Esophagus muscularis mucosa (tissue), 4 donors: ENCODE results near the gene CPB1. TPM values are rescaled to one million over a fixed set of nuclear protein-coding genes. Genes with fewer than 3 reads are reported as not detected.

Source experiments
- DNase-seq: peaks from one replicate; pipeline ENCODE4 v3.0.0-alpha.2; 2017; ENCODE audit errors: extremely low spot score
- H3K27ac ChIP-seq, 4 donors: fragments of 200-600 bp; sonication (generic); replicated peaks in 1 of 4; 1 replicate in 3 of 4; 2 replicates in 1 of 4; pipeline ENCODE4 v1.5.1; 2016 to 2019; ENCODE audit warnings: mild to moderate bottlenecking in 1 of 4
- H3K27me3 ChIP-seq, 4 donors: fragments of 200-600 bp; sonication (generic); one replicate each; pipeline versions ENCODE4 v1.5.1 to v1.6.0; 2016 to 2019
- H3K36me3 ChIP-seq, 4 donors: fragments of 200-600 bp; sonication (generic); one replicate each; pipeline ENCODE4 v1.5.1; 2016 to 2019
- H3K4me1 ChIP-seq, 4 donors: fragments of 200-600 bp; sonication (generic); one replicate each; pipeline ENCODE4 v1.5.1; 2016 to 2019
- H3K4me3 ChIP-seq, 4 donors: fragments of 200-600 bp; sonication (generic); 1 replicate in 2 of 4; 2 replicates in 2 of 4; pipeline ENCODE4 v1.5.1; 2016 to 2019; ENCODE audit warnings: mild to moderate bottlenecking in 4 of 4, moderate library complexity in 1 of 4
- H3K9me3 ChIP-seq, 4 donors: fragments of 200-600 bp; sonication (generic); 1 replicate in 3 of 4; 2 replicates in 1 of 4; pipeline ENCODE4 v1.5.1; 2016 to 2019
- EP300 ChIP-seq: sonication (generic); formaldehyde crosslinking; IDR thresholded peaks from one replicate; pipeline ENCODE4 v1.6.1; 2017; ENCODE audit warnings: antibody characterized with exemption
- POLR2A ChIP-seq: fragments of 450-650 bp; IDR thresholded peaks from one replicate; pipeline ENCODE4 v1.6.1; 2017; ENCODE audit warnings: antibody characterized with exemption, moderate library complexity, mild to moderate bottlenecking, low read depth
- POLR2AphosphoS5 ChIP-seq, 2 donors: sonication (generic); formaldehyde crosslinking; IDR thresholded peaks; one replicate each; pipeline ENCODE4 v1.6.1; 2017; ENCODE audit warnings: antibody characterized with exemption in 2 of 2
- WGBS: methylation state at CpG from one replicate; pipeline ENCODE4 v1.1.5; 2018; 5-methylcytosine and 5-hydroxymethylcytosine counted together
- intact Hi-C: fragments of 100-400 bp; cut with DNase I; formaldehyde crosslinking; loops from one replicate; pipeline ENCODE4 v1.15.1; 2023
- total RNA-seq, 4 donors: library from RNA; depleted of rRNA; stranded (reverse); fragments of >200 nt; gene quantifications; one replicate each; pipeline versions ENCODE4 v1.1.0 to v1.2.1, GENCODE V29; 2016
- TF ChIP-seq, protein P1 (sequence below), 3 experiments: fragments of 200-600 bp in 2 of 3; fragments of 450-650 bp in 1 of 3; sonication (generic) in 2 of 3; IDR thresholded peaks; one replicate each; pipeline ENCODE4 v1.5.1; 2017 to 2019; ENCODE audit warnings: antibody characterized with exemption in 3 of 3, mild to moderate bottlenecking in 2 of 3, moderate library complexity in 1 of 3

The CPB1 gene
- total RNA-seq, 4 donors from 2014 or later, result 0.46 TPM; not detected in 3

DNA sequence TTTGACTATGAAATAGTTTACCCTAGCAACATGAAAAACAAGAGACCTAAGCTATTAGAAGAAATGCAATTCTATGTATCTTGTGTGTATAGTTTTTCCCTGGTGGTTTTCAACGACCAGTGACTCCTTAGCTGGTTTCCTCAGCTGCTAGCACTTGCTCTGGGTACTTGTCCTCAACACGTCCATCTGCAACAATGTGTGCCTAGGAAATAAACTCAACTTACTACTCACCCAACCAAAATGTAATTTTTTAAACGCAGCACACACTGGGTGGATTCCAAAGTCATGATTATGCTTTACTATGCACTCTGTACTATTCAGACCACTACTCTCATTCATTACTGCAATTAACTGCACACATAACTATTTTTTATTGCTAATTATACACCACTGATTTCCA, 68.5 kb downstream of the CPB1 start:
- no peaks in the 10 kb centered on the region for H3K27me3 ChIP-seq
- no peak overlapping the region for H3K4me3 ChIP-seq
- no peak for DNase-seq
- H3K9me3 ChIP-seq, result no peaks in the 10 kb centered on the region
- intact Hi-C loops, result no loop called here
- 55% methylated on average over 3 of the region's 3 CpGs for WGBS
- no peaks in the 10 kb centered on the region for H3K4me1 ChIP-seq
- TF ChIP-seq POLR2AphosphoS5 (IDR thresholded peaks at IDR 0.05), result no peak
- TF ChIP-seq EP300, result no peak
- TF ChIP-seq POLR2A, result no peak
- TF ChIP-seq, protein P1, sequence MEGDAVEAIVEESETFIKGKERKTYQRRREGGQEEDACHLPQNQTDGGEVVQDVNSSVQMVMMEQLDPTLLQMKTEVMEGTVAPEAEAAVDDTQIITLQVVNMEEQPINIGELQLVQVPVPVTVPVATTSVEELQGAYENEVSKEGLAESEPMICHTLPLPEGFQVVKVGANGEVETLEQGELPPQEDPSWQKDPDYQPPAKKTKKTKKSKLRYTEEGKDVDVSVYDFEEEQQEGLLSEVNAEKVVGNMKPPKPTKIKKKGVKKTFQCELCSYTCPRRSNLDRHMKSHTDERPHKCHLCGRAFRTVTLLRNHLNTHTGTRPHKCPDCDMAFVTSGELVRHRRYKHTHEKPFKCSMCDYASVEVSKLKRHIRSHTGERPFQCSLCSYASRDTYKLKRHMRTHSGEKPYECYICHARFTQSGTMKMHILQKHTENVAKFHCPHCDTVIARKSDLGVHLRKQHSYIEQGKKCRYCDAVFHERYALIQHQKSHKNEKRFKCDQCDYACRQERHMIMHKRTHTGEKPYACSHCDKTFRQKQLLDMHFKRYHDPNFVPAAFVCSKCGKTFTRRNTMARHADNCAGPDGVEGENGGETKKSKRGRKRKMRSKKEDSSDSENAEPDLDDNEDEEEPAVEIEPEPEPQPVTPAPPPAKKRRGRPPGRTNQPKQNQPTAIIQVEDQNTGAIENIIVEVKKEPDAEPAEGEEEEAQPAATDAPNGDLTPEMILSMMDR (IDR thresholded peaks at IDR 0.05), result no peak
- no peaks in the 10 kb centered on the region for H3K36me3 ChIP-seq
- no peak overlapping the region for H3K27ac ChIP-seq

DNA sequence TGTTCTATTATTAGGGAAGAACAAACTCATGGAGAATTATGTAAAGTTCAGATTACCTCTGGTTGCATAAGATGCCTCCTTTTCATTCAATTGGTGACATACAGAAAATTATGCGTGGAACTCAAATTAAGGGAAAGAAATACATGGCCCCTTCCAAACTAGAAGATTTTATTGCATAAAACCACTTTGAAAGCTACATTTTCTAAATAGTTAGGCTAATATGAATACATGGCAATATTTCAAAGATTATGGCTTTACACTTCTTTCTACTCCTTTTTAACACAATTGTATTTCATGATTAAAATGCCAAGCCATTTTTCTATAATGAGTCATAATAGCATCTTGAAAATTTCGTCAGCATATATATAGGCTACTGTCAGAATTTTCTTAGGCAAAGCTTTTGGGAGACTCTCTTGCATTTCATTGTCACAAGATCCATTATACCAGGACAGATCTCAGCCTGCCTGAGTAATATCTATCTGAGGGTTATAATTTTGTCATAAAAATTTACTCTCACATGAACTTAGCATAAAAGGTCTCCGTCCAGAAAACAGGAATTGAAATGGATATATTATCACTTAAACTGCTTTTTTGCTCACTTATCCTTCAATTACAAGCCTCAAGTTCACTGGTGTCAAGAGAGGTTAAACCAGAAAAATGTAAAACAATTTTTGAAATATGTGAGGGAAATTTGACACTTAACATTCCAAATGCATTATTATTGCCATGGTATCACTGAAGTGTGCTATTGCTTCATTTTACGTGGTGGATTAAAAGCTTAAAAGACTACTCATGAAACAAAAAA, 74.6 kb downstream of the CPB1 start:
- no peaks in the 10 kb centered on the region for H3K9me3 ChIP-seq
- H3K4me3 ChIP-seq, result no peak overlapping the region
- H3K36me3 ChIP-seq, result no peaks in the 10 kb centered on the region
- intact Hi-C loops, result no loop called here
- TF ChIP-seq POLR2AphosphoS5 (IDR thresholded peaks at IDR 0.05) (no peak), POLR2A (no peak), EP300 (no peak)
- TF ChIP-seq, protein P1 (IDR thresholded peaks at IDR 0.05), result no peak
- H3K4me1 ChIP-seq, result no peaks in the 10 kb centered on the region
- DNase-seq, result no peak
- 59% methylated on average over 4 of the region's 4 CpGs for WGBS
- no peak overlapping the region for H3K27ac ChIP-seq
- no peaks in the 10 kb centered on the region for H3K27me3 ChIP-seq

DNA sequence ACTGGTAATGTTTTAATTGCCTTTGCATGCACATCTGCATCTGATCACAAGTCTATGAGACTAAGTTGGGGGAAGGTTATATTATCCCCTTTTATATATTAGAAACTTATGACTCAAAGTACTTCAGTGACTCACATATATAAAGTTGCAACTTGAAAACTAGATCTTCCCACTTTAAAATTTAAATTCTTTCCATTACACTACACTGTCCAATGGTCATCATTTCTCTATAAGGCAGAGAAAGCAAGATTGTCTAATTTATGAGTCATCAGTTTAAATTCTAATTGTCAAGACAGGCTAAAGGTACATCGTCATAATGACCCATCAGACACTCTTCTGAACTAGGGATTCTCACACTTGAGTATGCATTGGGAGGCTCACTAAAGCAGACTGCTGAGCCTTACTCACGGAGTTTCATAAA, 75.4 kb downstream of the CPB1 start:
- no peaks in the 10 kb centered on the region for H3K27me3 ChIP-seq
- no peak for DNase-seq
- TF ChIP-seq POLR2A, result no peak
- TF ChIP-seq EP300, result no peak
- TF ChIP-seq, protein P1 (IDR thresholded peaks at IDR 0.05), result no peak
- no peak for TF ChIP-seq POLR2AphosphoS5 (IDR thresholded peaks at IDR 0.05)
- intact Hi-C loops, result no loop called here
- no peaks in the 10 kb centered on the region for H3K9me3 ChIP-seq
- no peak overlapping the region for H3K4me3 ChIP-seq
- no peaks in the 10 kb centered on the region for H3K4me1 ChIP-seq
- WGBS, result 72% methylated on average over 2 of the region's 2 CpGs
- no peak overlapping the region for H3K27ac ChIP-seq
- H3K36me3 ChIP-seq, result no peaks in the 10 kb centered on the region

DNA sequence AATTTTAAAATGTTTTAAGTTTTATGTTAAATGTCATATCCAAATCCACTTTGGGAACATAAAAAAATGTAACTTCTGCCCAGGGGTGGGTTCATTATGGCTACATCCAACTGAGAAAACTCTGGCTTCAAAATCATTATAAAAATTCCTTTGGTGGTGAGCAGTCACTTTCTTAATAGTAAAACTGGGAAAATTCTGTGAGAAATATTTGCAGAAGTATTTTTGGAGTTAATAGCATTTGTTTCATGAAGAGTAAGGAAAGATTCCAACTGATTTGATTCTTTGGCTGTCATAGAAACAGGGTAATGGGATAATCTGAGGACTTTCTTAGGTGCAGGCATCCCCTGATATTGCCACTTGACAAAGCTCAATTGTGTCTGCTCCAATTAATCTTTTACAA, 76.3 kb downstream of the CPB1 start:
- Histone ChIP-seq H3K4me3 (no peak overlapping the region), H3K27ac (no peak overlapping the region), H3K9me3 (no peaks in the 10 kb centered on the region), H3K36me3 (no peaks in the 10 kb centered on the region), H3K4me1 (no peaks in the 10 kb centered on the region), H3K27me3 (no peaks in the 10 kb centered on the region)
- DNase-seq, result no peak
- intact Hi-C loops, result no loop called here
- TF ChIP-seq, protein P1 (IDR thresholded peaks at IDR 0.05), result no peak
- TF ChIP-seq POLR2AphosphoS5 (IDR thresholded peaks at IDR 0.05), result no peak

DNA sequence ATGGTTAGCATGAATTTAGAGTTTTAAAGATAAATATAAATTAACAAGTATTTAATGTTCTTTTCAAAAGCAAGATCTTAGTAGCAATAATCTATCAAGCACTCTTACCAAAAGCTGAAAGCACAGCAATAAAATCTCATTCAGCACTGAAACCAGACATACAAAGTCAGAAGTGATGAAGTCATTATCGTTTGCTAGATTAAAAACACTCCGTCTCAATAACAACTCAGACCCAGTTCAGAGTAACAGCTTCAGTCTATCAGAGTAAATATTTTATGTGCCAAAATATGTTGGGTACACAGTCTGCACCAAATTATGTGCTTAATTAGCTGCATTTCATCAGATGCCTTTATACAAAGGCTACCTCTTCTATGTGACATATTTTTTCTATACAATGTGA, 79.1 kb downstream of the CPB1 start:
- H3K27ac ChIP-seq, result no peak overlapping the region
- DNase-seq, result no peak
- WGBS, result 79% methylated on average over 2 of the region's 2 CpGs
- no peaks in the 10 kb centered on the region for H3K27me3 ChIP-seq
- no peak overlapping the region for H3K4me3 ChIP-seq
- TF ChIP-seq, protein P1 (IDR thresholded peaks at IDR 0.05), result no peak
- TF ChIP-seq EP300, result no peak
- no peak for TF ChIP-seq POLR2A
- TF ChIP-seq POLR2AphosphoS5 (IDR thresholded peaks at IDR 0.05), result no peak
- H3K4me1 ChIP-seq, result no peaks in the 10 kb centered on the region
- intact Hi-C loops, result no loop called here
- H3K36me3 ChIP-seq, result no peaks in the 10 kb centered on the region
- no peaks in the 10 kb centered on the region for H3K9me3 ChIP-seq
